Mammary epithelial cell (primary cell): ENCODE data around the gene CD7.

ENCODE experiments used
- EZH2 ChIP-seq: IDR thresholded peaks from 2 replicates; pipeline ENCODE4 v1.6.1; 2012; ENCODE audit warnings: low read length, inconsistent platforms, borderline replicate concordance
- TF ChIP-seq, protein P1 (sequence below), 2 donors: IDR thresholded peaks in 1 of 2; conservative IDR thresholded peaks in 1 of 2; 2 replicates each; pipeline ENCODE4 v1.5.1; 2011 to 2012; ENCODE audit warnings: inconsistent platforms in 2 of 2, low read length in 2 of 2, mild to moderate bottlenecking in 2 of 2, control low read depth in 1 of 2, low read depth in 1 of 2; ENCODE audit not compliant: insufficient read depth in 1 of 2; ENCODE audit errors: extremely low read depth in 1 of 2

GRCh38 chr17:82304826-82305726 lies 12.3 kb downstream of the CD7 start:
- TF ChIP-seq EZH2: no peak
- TF ChIP-seq, protein P1, sequence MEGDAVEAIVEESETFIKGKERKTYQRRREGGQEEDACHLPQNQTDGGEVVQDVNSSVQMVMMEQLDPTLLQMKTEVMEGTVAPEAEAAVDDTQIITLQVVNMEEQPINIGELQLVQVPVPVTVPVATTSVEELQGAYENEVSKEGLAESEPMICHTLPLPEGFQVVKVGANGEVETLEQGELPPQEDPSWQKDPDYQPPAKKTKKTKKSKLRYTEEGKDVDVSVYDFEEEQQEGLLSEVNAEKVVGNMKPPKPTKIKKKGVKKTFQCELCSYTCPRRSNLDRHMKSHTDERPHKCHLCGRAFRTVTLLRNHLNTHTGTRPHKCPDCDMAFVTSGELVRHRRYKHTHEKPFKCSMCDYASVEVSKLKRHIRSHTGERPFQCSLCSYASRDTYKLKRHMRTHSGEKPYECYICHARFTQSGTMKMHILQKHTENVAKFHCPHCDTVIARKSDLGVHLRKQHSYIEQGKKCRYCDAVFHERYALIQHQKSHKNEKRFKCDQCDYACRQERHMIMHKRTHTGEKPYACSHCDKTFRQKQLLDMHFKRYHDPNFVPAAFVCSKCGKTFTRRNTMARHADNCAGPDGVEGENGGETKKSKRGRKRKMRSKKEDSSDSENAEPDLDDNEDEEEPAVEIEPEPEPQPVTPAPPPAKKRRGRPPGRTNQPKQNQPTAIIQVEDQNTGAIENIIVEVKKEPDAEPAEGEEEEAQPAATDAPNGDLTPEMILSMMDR (conservative IDR thresholded peaks at IDR 0.05 in 1 of 2, IDR thresholded peaks at IDR 0.05 in 1 of 2; ENCODE audit: extremely low read depth in 1 of 2, insufficient read depth in 1 of 2, low read depth in 1 of 2, low read length in 2 of 2): no peak
